Heart left ventricle (tissue), 13 donors: ENCODE results near the gene PDRG1.

Experiments
- POLR2A ChIP-seq, 2 donors: fragments of 450-650 bp; IDR thresholded peaks; one replicate each; pipeline ENCODE4 v1.6.1; 2017; ENCODE audit warnings: antibody characterized with exemption in 2 of 2, mild to moderate bottlenecking in 2 of 2, moderate library complexity in 2 of 2
- TF ChIP-seq, protein P1 (sequence below), 12 donors: fragments of 200-600 bp; sonication (generic) in 4 of 12; IDR thresholded peaks; one replicate each; pipeline versions ENCODE4 v1.5.0 to v1.8.0; 2018 to 2022; ENCODE audit warnings: antibody characterized with exemption in 12 of 12, mild to moderate bottlenecking in 5 of 12
- donor health status: ischemic (EF 13 %, LVEDD 7.1; RV severe dilation, severe dysfunction).
- donor health status: DM: no; HTN: yes; CAD: no.
- donor health status: DM: no; HTN: no; CAD: no.
- donor health status: ischemic (EF 25% LVEDD 6.9; RV normal size, moderate dysfunction).
- donor health status: ischemic (EF 25% LVEDD 5.7; RV mildly dilated, moderate dysfunction).
- donor health status: ischemic (EF 35%, LVEDD 5.7; RV mildly dilated, moderate dysfunction).
- donor health status: nonischemic (EF 11% LVEDD 7.7; RV severe dilation, severe dysfunction).
- donor health status: DM: yes; HTN: yes; CAD: no.
- donor health status: PGD.
- donor health status: ischemic (EF 29% LVEDD 5.4; RV normal size, mild dysfunction).
- donor health status: nonischemic (EF 23%, LVEDD 6.1; RV moderate dilation, normal function).

DNA sequence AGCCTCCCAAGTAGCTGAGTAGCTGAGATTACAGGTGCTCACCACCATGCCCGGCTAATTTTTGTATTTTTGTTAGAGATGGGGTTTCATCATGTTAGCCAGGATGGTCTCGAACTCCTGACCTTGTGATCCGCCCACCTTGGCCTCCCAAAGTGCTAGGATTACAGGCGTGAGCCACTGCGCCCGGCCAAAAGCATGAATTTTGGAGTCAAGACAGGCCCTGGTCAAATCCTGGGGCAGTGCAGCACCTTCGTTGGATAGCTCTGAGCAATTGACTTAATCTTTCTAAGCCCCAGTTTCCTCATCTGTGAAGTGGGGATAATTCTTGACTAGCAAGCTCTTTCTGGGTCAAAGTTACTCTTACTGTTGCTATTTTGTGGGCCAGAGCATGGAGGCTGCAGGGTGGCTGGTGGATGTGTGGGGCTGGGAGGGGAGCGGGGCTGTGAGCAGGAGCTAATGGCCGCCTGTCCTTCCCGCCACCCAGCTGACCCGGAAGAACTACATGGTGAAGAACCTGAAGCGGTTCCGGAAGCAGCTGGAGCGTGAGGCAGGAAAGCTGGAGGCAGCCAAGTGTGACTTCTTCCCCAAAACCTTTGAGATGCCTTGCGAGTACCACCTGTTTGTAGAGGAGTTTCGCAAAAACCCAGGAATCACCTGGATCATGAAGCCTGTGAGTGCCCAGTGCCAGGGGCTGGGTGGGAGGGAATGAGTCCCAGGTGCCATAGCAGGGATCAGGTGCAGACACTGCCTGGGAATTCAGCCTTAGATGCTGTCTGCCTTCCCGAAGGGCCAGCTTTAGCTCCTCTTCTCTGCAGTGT is 42.4 kb downstream of the PDRG1 start:
- TF ChIP-seq POLR2A (IDR thresholded peaks at IDR 0.05) = no peak
- TF ChIP-seq, protein P1, sequence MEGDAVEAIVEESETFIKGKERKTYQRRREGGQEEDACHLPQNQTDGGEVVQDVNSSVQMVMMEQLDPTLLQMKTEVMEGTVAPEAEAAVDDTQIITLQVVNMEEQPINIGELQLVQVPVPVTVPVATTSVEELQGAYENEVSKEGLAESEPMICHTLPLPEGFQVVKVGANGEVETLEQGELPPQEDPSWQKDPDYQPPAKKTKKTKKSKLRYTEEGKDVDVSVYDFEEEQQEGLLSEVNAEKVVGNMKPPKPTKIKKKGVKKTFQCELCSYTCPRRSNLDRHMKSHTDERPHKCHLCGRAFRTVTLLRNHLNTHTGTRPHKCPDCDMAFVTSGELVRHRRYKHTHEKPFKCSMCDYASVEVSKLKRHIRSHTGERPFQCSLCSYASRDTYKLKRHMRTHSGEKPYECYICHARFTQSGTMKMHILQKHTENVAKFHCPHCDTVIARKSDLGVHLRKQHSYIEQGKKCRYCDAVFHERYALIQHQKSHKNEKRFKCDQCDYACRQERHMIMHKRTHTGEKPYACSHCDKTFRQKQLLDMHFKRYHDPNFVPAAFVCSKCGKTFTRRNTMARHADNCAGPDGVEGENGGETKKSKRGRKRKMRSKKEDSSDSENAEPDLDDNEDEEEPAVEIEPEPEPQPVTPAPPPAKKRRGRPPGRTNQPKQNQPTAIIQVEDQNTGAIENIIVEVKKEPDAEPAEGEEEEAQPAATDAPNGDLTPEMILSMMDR (IDR thresholded peaks at IDR 0.05) = no peak
